GM12864 (cell line): Measurements from ENCODE around the gene CTNNBL1.

Source experiments
- DNase-seq: peaks from one replicate; pipeline ENCODE4 v3.0.0-alpha.2; 2011; ENCODE audit warnings: low read depth
- H3K4me3 ChIP-seq: 2 replicates; pipeline ENCODE4 v1.5.1; 2011; ENCODE audit warnings: mild to moderate bottlenecking, low read depth, low read length, control low read depth
- CTCF ChIP-seq: IDR thresholded peaks from 2 replicates; pipeline ENCODE4 v1.5.1; 2011; ENCODE audit warnings: low read depth, mild to moderate bottlenecking, moderate library complexity, low read length, control low read depth, inconsistent platforms; ENCODE audit errors: missing control alignments

Gene CTNNBL1

GRCh38 chr20:37762716-37763485 lies 69.1 kb downstream of the CTNNBL1 start:
- TF ChIP-seq CTCF: no peak
- no peak for DNase-seq

GRCh38 chr20:37764333-37764935 lies 70.6 kb downstream of the CTNNBL1 start:
- DNase-seq: no peak
- no peak overlapping the region for H3K4me3 ChIP-seq
- TF ChIP-seq CTCF: no peak

More at GRCh38 chr20:37762716-37763485, 69.1 kb downstream of the CTNNBL1 start:
- H3K4me3 ChIP-seq: no peak overlapping the region

DNA sequence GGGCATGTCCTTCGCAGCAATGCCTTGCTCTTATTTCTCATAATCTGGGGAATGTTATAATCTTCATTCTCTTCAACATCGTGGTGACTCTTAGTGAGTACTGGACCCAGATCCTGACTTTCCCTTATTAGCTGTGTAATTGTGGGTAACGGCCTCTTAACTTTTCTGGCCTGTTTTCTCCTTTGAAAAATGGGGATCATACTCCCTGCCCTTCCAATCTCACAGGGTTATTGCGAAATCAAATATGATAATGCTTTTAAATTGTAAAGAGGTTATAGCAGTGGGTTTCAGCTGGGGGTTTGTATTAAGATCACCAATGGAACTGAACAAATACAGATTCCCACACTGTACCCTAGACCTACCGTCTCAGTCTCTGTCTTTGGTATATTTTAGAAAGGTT lies 77.1 kb downstream of the CTNNBL1 start:
- no peak for TF ChIP-seq CTCF
- no peak for DNase-seq
- H3K4me3 ChIP-seq: no peak overlapping the region

DNA sequence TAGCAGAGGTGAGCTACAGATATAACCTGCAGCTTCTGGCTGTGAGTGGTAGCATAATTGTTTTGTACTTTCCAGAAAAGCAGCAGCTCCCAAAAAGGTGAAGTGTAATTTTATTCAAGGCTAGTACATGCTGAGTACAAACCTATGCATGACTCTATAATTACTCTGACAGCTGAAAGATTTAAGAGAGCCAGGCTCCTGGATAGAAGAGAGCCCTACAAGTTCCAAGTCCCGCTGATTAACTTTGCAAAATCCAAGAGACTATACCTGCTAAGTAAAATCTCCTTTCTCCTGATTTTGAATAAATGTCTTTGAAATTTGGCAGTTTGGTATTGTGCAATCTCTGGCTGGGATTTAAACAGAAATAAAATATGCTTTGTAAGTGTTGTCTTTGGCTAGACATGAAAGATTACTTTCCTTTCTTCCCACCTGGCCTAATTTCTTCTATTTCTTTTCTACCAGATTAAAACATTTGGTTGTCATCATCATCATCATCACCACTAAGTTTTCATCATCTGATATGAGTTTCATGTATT lies 79.5 kb downstream of the CTNNBL1 start:
- DNase-seq: no peak
- no peak overlapping the region for H3K4me3 ChIP-seq
- no peak for TF ChIP-seq CTCF

DNA sequence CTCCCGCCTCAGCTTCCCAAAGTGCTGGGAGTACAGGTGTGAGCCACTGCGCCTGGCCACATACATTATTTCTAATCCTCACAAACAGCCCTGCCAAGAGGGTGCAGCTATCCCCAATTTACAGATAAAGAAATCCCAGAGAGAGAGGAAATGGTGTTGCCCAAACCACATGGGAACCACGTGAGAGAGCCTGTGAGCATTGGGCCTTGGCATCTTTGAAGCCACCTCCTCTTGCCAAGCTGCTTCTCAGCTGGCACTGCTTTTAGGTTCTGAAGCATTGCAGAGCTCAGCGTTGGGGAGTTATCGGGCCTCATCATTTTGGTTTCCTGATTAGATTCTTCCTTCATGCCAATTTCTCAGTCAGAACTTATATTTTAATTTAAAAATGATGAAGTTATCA lies 80.3 kb downstream of the CTNNBL1 start:
- no peak overlapping the region for H3K4me3 ChIP-seq
- no peak for TF ChIP-seq CTCF
- no peak for DNase-seq

DNA sequence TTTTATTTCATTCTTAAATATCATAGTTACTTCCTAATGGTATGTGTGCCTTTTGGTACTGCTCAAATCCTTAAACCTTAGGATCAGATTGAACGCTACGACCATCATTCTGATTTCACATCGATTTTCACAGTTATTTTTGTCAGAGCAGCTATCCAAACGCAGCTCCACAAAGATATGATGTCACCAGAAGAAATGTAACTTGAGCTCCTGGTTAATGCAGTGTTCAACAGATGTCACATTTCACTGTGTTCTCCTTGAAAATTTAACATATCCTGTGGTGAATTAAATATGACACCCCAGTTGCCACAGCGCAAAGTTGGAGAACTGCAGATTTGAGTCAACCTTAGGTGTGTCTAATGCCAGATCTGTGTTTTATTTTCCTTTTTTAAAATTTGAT lies 81.4 kb downstream of the CTNNBL1 start:
- no peak overlapping the region for H3K4me3 ChIP-seq
- no peak for TF ChIP-seq CTCF
- no peak for DNase-seq
